WTC11 (cell line): ENCODE data around the gene CAB39.

ENCODE experiments used
- E2F5 ChIP-seq: sonication (generic); formaldehyde crosslinking; IDR thresholded peaks from 2 replicates; pipeline ENCODE4 v1.8.1; 2022; ENCODE audit warnings: mild to moderate bottlenecking, moderate library complexity, missing genetic modification reagents
- TF ChIP-seq, protein P1 (sequence below): sonication (generic); formaldehyde crosslinking; IDR thresholded peaks from 2 replicates; pipeline ENCODE4 v1.8.0; 2022; ENCODE audit warnings: mild to moderate bottlenecking, missing genetic modification reagents

- no peak for TF ChIP-seq E2F5 (CRISPR knock-in tag)
- TF ChIP-seq, protein P1, sequence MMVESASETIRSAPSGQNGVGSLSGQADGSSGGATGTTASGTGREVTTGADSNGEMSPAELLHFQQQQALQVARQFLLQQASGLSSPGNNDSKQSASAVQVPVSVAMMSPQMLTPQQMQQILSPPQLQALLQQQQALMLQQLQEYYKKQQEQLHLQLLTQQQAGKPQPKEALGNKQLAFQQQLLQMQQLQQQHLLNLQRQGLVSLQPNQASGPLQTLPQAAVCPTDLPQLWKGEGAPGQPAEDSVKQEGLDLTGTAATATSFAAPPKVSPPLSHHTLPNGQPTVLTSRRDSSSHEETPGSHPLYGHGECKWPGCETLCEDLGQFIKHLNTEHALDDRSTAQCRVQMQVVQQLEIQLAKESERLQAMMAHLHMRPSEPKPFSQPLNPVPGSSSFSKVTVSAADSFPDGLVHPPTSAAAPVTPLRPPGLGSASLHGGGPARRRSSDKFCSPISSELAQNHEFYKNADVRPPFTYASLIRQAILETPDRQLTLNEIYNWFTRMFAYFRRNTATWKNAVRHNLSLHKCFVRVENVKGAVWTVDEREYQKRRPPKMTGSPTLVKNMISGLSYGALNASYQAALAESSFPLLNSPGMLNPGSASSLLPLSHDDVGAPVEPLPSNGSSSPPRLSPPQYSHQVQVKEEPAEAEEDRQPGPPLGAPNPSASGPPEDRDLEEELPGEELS: no peak
Measured at GRCh38 chr2:230825354-230825753, 112.7 kb downstream of the CAB39 start.
